SK-N-SH treated with all-trans-retinoic acid at 6 μM for 48 hours (cell line): ENCODE data around the gene NCBP3.

ENCODE experiments used
- ATAC-seq: fragments of 200-7000 bp; cut with Tn5 transposase; 3 replicates; pipeline ENCODE4 v1.9.1; 2020; ENCODE audit warnings: mild to moderate bottlenecking, moderate library complexity
- ARNTL ChIP-seq: fragments of 450-650 bp; formaldehyde crosslinking; IDR thresholded peaks from 2 replicates; pipeline ENCODE4 v1.5.0; 2020; ENCODE audit warnings: low read depth, mild to moderate bottlenecking, moderate library complexity, borderline replicate concordance
- BACH2 ChIP-seq: fragments of 250-450 bp; sonication (Bioruptor Pico); IDR thresholded peaks from 2 replicates; pipeline ENCODE4 v1.9.0; 2021; ENCODE audit warnings: mild to moderate bottlenecking, borderline replicate concordance
- CREB5 ChIP-seq: fragments of 250-450 bp; sonication (Bioruptor Pico); IDR thresholded peaks from 2 replicates; pipeline ENCODE4 v1.5.1; 2020; ENCODE audit warnings: low read depth, mild to moderate bottlenecking, moderate library complexity
- CSDC2 ChIP-seq: fragments of 250-450 bp; sonication (Bioruptor Pico); IDR thresholded peaks from 2 replicates; pipeline ENCODE4 v1.5.0; 2020; ENCODE audit warnings: mild to moderate bottlenecking, moderate library complexity
- CSRNP3 ChIP-seq: fragments of 250-450 bp; sonication (Bioruptor Pico); IDR thresholded peaks from 2 replicates; pipeline ENCODE4 v1.5.1; 2021; ENCODE audit warnings: mild to moderate bottlenecking, moderate library complexity
- ESRRG ChIP-seq: fragments of 250-450 bp; sonication (Bioruptor Pico); IDR thresholded peaks from 2 replicates; pipeline ENCODE4 v1.6.1; 2021; ENCODE audit warnings: mild to moderate bottlenecking
- GLIS3 ChIP-seq: fragments of 250-450 bp; sonication (Bioruptor Pico); IDR thresholded peaks from 2 replicates; pipeline ENCODE4 v1.5.0; 2020; ENCODE audit warnings: mild to moderate bottlenecking, moderate library complexity
- ISL1 ChIP-seq: fragments of 250-450 bp; sonication (Bioruptor Pico); IDR thresholded peaks from 2 replicates; pipeline ENCODE4 v2.1.2; 2022; ENCODE audit warnings: mild to moderate bottlenecking, moderate library complexity
- PATZ1 ChIP-seq: fragments of 250-450 bp; sonication (Bioruptor Pico); IDR thresholded peaks from 2 replicates; pipeline ENCODE4 v1.8.0; 2020; ENCODE audit warnings: mild to moderate bottlenecking, moderate library complexity, borderline replicate concordance
- POU6F1 ChIP-seq: fragments of 250-450 bp; sonication (Bioruptor Pico); IDR thresholded peaks from 2 replicates; pipeline ENCODE4 v1.8.0; 2021; ENCODE audit warnings: low read depth, mild to moderate bottlenecking, moderate library complexity, borderline replicate concordance
- PPARA ChIP-seq: fragments of 250-450 bp; sonication (Bioruptor Pico); IDR thresholded peaks from 2 replicates; pipeline ENCODE4 v1.5.0; 2020; ENCODE audit warnings: mild to moderate bottlenecking, borderline replicate concordance
- RARB ChIP-seq: fragments of 250-450 bp; sonication (Bioruptor Pico); IDR thresholded peaks from 2 replicates; pipeline ENCODE4 v1.8.0; 2021; ENCODE audit warnings: mild to moderate bottlenecking, moderate library complexity
- SNAI2 ChIP-seq: fragments of 250-450 bp; sonication (Bioruptor Pico); IDR thresholded peaks from 2 replicates; pipeline ENCODE4 v1.5.0; 2020; ENCODE audit warnings: mild to moderate bottlenecking, moderate library complexity
- TCF4 ChIP-seq: fragments of 250-450 bp; sonication (Bioruptor Pico); IDR thresholded peaks from 2 replicates; pipeline ENCODE4 v1.8.0; 2021; ENCODE audit warnings: mild to moderate bottlenecking, moderate library complexity, borderline replicate concordance
- TOX ChIP-seq: fragments of 250-450 bp; sonication (Bioruptor Pico); IDR thresholded peaks from 2 replicates; pipeline ENCODE4 v1.8.0; 2021; ENCODE audit warnings: mild to moderate bottlenecking, moderate library complexity, borderline replicate concordance
- ZC3H10 ChIP-seq: fragments of 250-450 bp; sonication (Bioruptor Pico); IDR thresholded peaks from 2 replicates; pipeline ENCODE4 v1.5.1; 2021; ENCODE audit warnings: mild to moderate bottlenecking, moderate library complexity
- ZFP3 ChIP-seq: fragments of 250-450 bp; sonication (Bioruptor Pico); IDR thresholded peaks from 2 replicates; pipeline ENCODE4 v1.5.0; 2020; ENCODE audit warnings: mild to moderate bottlenecking, moderate library complexity
- ZFP30 ChIP-seq: fragments of 450-650 bp; formaldehyde crosslinking; IDR thresholded peaks from 2 replicates; pipeline ENCODE4 v1.5.0; 2022; ENCODE audit warnings: mild to moderate bottlenecking, moderate library complexity
- ZNF565 ChIP-seq: fragments of 450-650 bp; formaldehyde crosslinking; conservative IDR thresholded peaks from 2 replicates; pipeline ENCODE4 v1.5.0; 2020; ENCODE audit warnings: low read depth, mild to moderate bottlenecking, moderate library complexity
- ZNF70 ChIP-seq: fragments of 450-650 bp; formaldehyde crosslinking; IDR thresholded peaks from 2 replicates; pipeline ENCODE4 v1.5.0; 2020; ENCODE audit warnings: mild to moderate bottlenecking, moderate library complexity
- ZNF8 ChIP-seq: fragments of 450-650 bp; formaldehyde crosslinking; IDR thresholded peaks from 2 replicates; pipeline ENCODE4 v1.5.0; 2020; ENCODE audit warnings: mild to moderate bottlenecking, moderate library complexity
- TF ChIP-seq, protein P1 (sequence below): fragments of 250-450 bp; sonication (Bioruptor Pico); IDR thresholded peaks from 2 replicates; pipeline ENCODE4 v1.5.0; 2020; ENCODE audit warnings: mild to moderate bottlenecking, moderate library complexity

NCBP3 gene

GRCh38 chr17:3826191-3826590, 19.9 kb downstream of the NCBP3 start:
- ATAC-seq, result no peak
- TF ChIP-seq ISL1 (CRISPR knock-in tag) (no peak), ZC3H10 (CRISPR knock-in tag) (no peak), ZNF8 (no peak), ZNF565 (CRISPR knock-in tag) (no peak), POU6F1 (CRISPR knock-in tag) (no peak), GLIS3 (CRISPR knock-in tag) (no peak), BACH2 (no peak), TOX (CRISPR knock-in tag) (no peak), ARNTL (CRISPR knock-in tag) (no peak), PPARA (CRISPR knock-in tag) (no peak), CSDC2 (CRISPR knock-in tag) (no peak), SNAI2 (CRISPR knock-in tag) (no peak), ZNF70 (CRISPR knock-in tag) (no peak), RARB (CRISPR knock-in tag) (no peak), CREB5 (CRISPR knock-in tag) (no peak), TCF4 (CRISPR knock-in tag) (no peak)
- TF ChIP-seq, protein P1, sequence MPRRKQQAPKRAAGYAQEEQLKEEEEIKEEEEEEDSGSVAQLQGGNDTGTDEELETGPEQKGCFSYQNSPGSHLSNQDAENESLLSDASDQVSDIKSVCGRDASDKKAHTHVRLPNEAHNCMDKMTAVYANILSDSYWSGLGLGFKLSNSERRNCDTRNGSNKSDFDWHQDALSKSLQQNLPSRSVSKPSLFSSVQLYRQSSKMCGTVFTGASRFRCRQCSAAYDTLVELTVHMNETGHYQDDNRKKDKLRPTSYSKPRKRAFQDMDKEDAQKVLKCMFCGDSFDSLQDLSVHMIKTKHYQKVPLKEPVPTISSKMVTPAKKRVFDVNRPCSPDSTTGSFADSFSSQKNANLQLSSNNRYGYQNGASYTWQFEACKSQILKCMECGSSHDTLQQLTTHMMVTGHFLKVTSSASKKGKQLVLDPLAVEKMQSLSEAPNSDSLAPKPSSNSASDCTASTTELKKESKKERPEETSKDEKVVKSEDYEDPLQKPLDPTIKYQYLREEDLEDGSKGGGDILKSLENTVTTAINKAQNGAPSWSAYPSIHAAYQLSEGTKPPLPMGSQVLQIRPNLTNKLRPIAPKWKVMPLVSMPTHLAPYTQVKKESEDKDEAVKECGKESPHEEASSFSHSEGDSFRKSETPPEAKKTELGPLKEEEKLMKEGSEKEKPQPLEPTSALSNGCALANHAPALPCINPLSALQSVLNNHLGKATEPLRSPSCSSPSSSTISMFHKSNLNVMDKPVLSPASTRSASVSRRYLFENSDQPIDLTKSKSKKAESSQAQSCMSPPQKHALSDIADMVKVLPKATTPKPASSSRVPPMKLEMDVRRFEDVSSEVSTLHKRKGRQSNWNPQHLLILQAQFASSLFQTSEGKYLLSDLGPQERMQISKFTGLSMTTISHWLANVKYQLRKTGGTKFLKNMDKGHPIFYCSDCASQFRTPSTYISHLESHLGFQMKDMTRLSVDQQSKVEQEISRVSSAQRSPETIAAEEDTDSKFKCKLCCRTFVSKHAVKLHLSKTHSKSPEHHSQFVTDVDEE, result no peak
- TF ChIP-seq, all 23 proteins: peak for 0

DNA sequence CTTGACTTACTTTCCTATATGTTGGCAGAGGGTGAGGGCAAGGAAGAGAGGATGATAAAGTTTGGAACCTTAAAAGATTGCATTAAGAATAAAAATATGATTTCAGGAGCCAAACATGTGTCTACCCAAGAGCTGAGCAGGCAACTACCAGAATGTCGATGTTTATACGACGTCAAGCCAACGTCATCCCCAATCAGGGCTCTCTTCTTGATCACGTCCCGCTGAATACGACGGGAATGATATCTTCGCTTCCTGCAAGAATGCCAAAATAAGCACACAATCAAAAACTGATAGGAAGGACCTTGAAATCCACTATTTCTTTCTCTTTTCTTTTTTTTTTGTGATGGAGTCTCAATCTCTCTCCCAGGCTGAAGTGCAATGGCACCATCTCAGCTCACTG, 24.9 kb downstream of the NCBP3 start:
- no peak for ATAC-seq
- no peak for TF ChIP-seq ISL1 (CRISPR knock-in tag)
- no peak for TF ChIP-seq ZNF70 (CRISPR knock-in tag)
- TF ChIP-seq TCF4 (CRISPR knock-in tag), result no peak
- TF ChIP-seq ZNF565 (CRISPR knock-in tag), result no peak
- no peak for TF ChIP-seq BACH2
- no peak for TF ChIP-seq PATZ1 (CRISPR knock-in tag)
- no peak for TF ChIP-seq ZFP3 (CRISPR knock-in tag)
- no peak for TF ChIP-seq CREB5 (CRISPR knock-in tag)
- TF ChIP-seq PPARA (CRISPR knock-in tag), result no peak
- TF ChIP-seq CSRNP3 (CRISPR knock-in tag), result no peak
- TF ChIP-seq, protein P1, result no peak
- no peak for TF ChIP-seq POU6F1 (CRISPR knock-in tag)
- TF ChIP-seq RARB (CRISPR knock-in tag), result no peak
- TF ChIP-seq ARNTL (CRISPR knock-in tag), result no peak
- TF ChIP-seq SNAI2 (CRISPR knock-in tag), result no peak
- TF ChIP-seq ZFP30 (CRISPR knock-in tag), result no peak
- TF ChIP-seq ESRRG (CRISPR knock-in tag), result no peak
- TF ChIP-seq CSDC2 (CRISPR knock-in tag), result no peak
- no peak for TF ChIP-seq ZC3H10 (CRISPR knock-in tag)
- no peak for TF ChIP-seq GLIS3 (CRISPR knock-in tag)
